LoVo (cell line): ENCODE results near the gene SUGCT.

Source experiments
- DNase-seq: peaks from one replicate; pipeline ENCODE4 v3.0.0-alpha.2; 2016; ENCODE audit warnings: low spot score

The SUGCT gene

GRCh38 chr7:40526951-40527715, 392.3 kb downstream of the SUGCT start:
- no peak for DNase-seq

- DNase-seq: no peak
Measured at GRCh38 chr7:40527723-40528122, 392.9 kb downstream of the SUGCT start.

- no peak for DNase-seq
Measured at GRCh38 chr7:40530292-40530691, 395.5 kb downstream of the SUGCT start.

- DNase-seq: no peak
Measured at GRCh38 chr7:40531956-40532355, 397.2 kb downstream of the SUGCT start.

GRCh38 chr7:40535678-40536077, 400.9 kb downstream of the SUGCT start:
- no peak for DNase-seq

- peak; percentile 11 for DNase-seq
Measured at GRCh38 chr7:40536421-40536820, 401.6 kb downstream of the SUGCT start.

GRCh38 chr7:40538281-40538680, 403.5 kb downstream of the SUGCT start:
- no peak for DNase-seq

- DNase-seq: no peak
Measured at GRCh38 chr7:40541336-40541735, 406.5 kb downstream of the SUGCT start.

- no peak for DNase-seq
Measured at GRCh38 chr7:40542982-40543741, 408.4 kb downstream of the SUGCT start.

- DNase-seq: no peak
Measured at GRCh38 chr7:40544221-40544723, 409.5 kb downstream of the SUGCT start.

GRCh38 chr7:40544871-40545303, 410.1 kb downstream of the SUGCT start:
- DNase-seq: no peak

GRCh38 chr7:40545739-40546138, 410.9 kb downstream of the SUGCT start:
- no peak for DNase-seq

- peak; percentile 14 for DNase-seq
Measured at GRCh38 chr7:40546616-40547501, 412.1 kb downstream of the SUGCT start.

GRCh38 chr7:40549372-40550039, 414.7 kb downstream of the SUGCT start:
- DNase-seq: no peak

GRCh38 chr7:40551685-40552576, 417.1 kb downstream of the SUGCT start:
- no peak for DNase-seq

GRCh38 chr7:40560672-40561071, 425.9 kb downstream of the SUGCT start:
- DNase-seq: no peak

- DNase-seq: no peak
Measured at GRCh38 chr7:40566879-40567278, 432.1 kb downstream of the SUGCT start.

- no peak for DNase-seq
Measured at GRCh38 chr7:40569326-40569725, 434.5 kb downstream of the SUGCT start.

- no peak for DNase-seq
Measured at GRCh38 chr7:40570223-40570622, 435.4 kb downstream of the SUGCT start.

GRCh38 chr7:40571796-40572195, 437.0 kb downstream of the SUGCT start:
- no peak for DNase-seq
